Mesenchymal stem cell (in vitro differentiated cells and primary cell): ENCODE data around the gene DOK7.

Experiments
- DNase-seq: peaks from one replicate; pipeline ENCODE4 v3.0.0-alpha.2; 2013
- H2AFZ ChIP-seq: one replicate; pipeline ENCODE4 v1.6.1; 2013; ENCODE audit warnings: low read depth, mild to moderate bottlenecking, control low read depth, inconsistent platforms, low read length, moderate library complexity
- H2AK5ac ChIP-seq: 2 replicates; pipeline ENCODE4 v1.6.1; 2013; ENCODE audit warnings: low read length, moderate library complexity, mild to moderate bottlenecking, inconsistent platforms; ENCODE audit not compliant: severe bottlenecking
- H2BK120ac ChIP-seq: one replicate; pipeline ENCODE4 v1.6.1; 2013; ENCODE audit warnings: low read depth, mild to moderate bottlenecking, inconsistent platforms, low read length, moderate library complexity
- H2BK12ac ChIP-seq, 2 experiments: one replicate each; pipeline ENCODE4 v1.6.1; 2013; ENCODE audit warnings: inconsistent platforms in 2 of 2, low read length in 2 of 2, mild to moderate bottlenecking in 2 of 2, moderate library complexity in 2 of 2, control low read depth in 1 of 2
- H2BK15ac ChIP-seq: one replicate; pipeline ENCODE4 v1.6.1; 2013; ENCODE audit warnings: mild to moderate bottlenecking, low read depth, inconsistent platforms; ENCODE audit not compliant: poor library complexity, severe bottlenecking
- H2BK5ac ChIP-seq: 2 replicates; pipeline ENCODE4 v1.6.1; 2013; ENCODE audit warnings: low read depth, mild to moderate bottlenecking, low read length, control low read depth, inconsistent platforms; ENCODE audit not compliant: poor library complexity, severe bottlenecking
- H3K14ac ChIP-seq, 2 experiments: one replicate each; pipeline ENCODE4 v1.6.1; 2013; ENCODE audit warnings: inconsistent platforms in 2 of 2, low read length in 2 of 2, control low read depth in 1 of 2, mild to moderate bottlenecking in 1 of 2, moderate library complexity in 1 of 2
- H3K18ac ChIP-seq, 2 experiments: one replicate each; pipeline ENCODE4 v1.6.1; 2013; ENCODE audit warnings: inconsistent platforms in 2 of 2, low read length in 2 of 2, control low read depth in 1 of 2, low read depth in 1 of 2, mild to moderate bottlenecking in 1 of 2
- H3K23ac ChIP-seq, 2 experiments: one replicate each; pipeline ENCODE4 v1.6.1; 2013; ENCODE audit warnings: inconsistent platforms in 2 of 2, low read length in 2 of 2, mild to moderate bottlenecking in 2 of 2, moderate library complexity in 2 of 2, control low read depth in 1 of 2
- H3K27ac ChIP-seq: 2 replicates; pipeline ENCODE4 v1.5.1; 2013; ENCODE audit warnings: mild to moderate bottlenecking, moderate library complexity, low read length, control low read depth, inconsistent platforms; ENCODE audit not compliant: poor library complexity, severe bottlenecking
- H3K27me3 ChIP-seq, 2 experiments: 2 replicates each; pipeline versions ENCODE4 v1.6.1 to v1.7.0; 2013; ENCODE audit warnings: low read length in 2 of 2, mild to moderate bottlenecking in 2 of 2, moderate library complexity in 2 of 2, control low read depth in 1 of 2, inconsistent platforms in 1 of 2; ENCODE audit not compliant: control insufficient read depth in 1 of 2, insufficient read depth in 1 of 2
- H3K36me3 ChIP-seq, 2 experiments: 2 replicates each; pipeline versions ENCODE4 v1.6.1 to v1.7.0; 2013; ENCODE audit warnings: low read length in 2 of 2, control low read depth in 1 of 2, inconsistent platforms in 1 of 2, low read depth in 1 of 2, mild to moderate bottlenecking in 1 of 2; ENCODE audit not compliant: insufficient read depth in 2 of 2, control insufficient read depth in 1 of 2
- H3K4ac ChIP-seq, 2 experiments: one replicate each; pipeline ENCODE4 v1.6.1; 2013; ENCODE audit warnings: inconsistent platforms in 2 of 2, low read length in 2 of 2, mild to moderate bottlenecking in 2 of 2, moderate library complexity in 2 of 2, control low read depth in 1 of 2, low read depth in 1 of 2
- H3K4me1 ChIP-seq: 2 replicates; pipeline ENCODE4 v1.6.1; 2013; ENCODE audit warnings: low read depth, low read length, control low read depth; ENCODE audit not compliant: control insufficient read depth, insufficient read depth
- H3K4me2 ChIP-seq: 2 replicates; pipeline ENCODE4 v1.6.1; 2013; ENCODE audit warnings: low read length, mild to moderate bottlenecking, inconsistent platforms; ENCODE audit not compliant: poor library complexity, severe bottlenecking
- H3K4me3 ChIP-seq, 2 experiments: 2 replicates each; pipeline versions ENCODE4 v1.5.1 to v1.7.0; 2013; ENCODE audit warnings: low read length in 2 of 2, mild to moderate bottlenecking in 2 of 2, control low read depth in 1 of 2, low read depth in 1 of 2; ENCODE audit not compliant: insufficient read depth in 1 of 2
- H3K79me1 ChIP-seq: replicated peaks from 2 replicates; pipeline ENCODE4 v1.6.1; 2013; ENCODE audit warnings: mild to moderate bottlenecking, control low read depth, low read length, inconsistent platforms; ENCODE audit not compliant: poor library complexity, severe bottlenecking
- H3K9ac ChIP-seq: 2 replicates; pipeline ENCODE4 v1.7.0; 2013; ENCODE audit warnings: mild to moderate bottlenecking, low read length, moderate library complexity
- H3K9me3 ChIP-seq: 2 replicates; pipeline ENCODE4 v1.7.0; 2013; ENCODE audit warnings: mild to moderate bottlenecking, low read length; ENCODE audit not compliant: control insufficient read depth
- H4K8ac ChIP-seq: one replicate; pipeline ENCODE4 v1.6.1; 2013; ENCODE audit warnings: inconsistent platforms, mild to moderate bottlenecking, low read length, moderate library complexity
- H4K91ac ChIP-seq: one replicate; pipeline ENCODE4 v1.6.1; 2013; ENCODE audit warnings: mild to moderate bottlenecking, low read length, inconsistent platforms
- WGBS: methylation state at CpG from one replicate; pipeline ENCODE4 v1.1.7; 2013; ENCODE audit warnings: mixed read lengths; 5-methylcytosine and 5-hydroxymethylcytosine counted together

DOK7 gene

GRCh38 chr4:3418029-3418762 lies 44.9 kb upstream of the DOK7 start:
- Histone ChIP-seq H3K36me3 (peaks cover 29 to 77% of the 10 kb centered on the region in 2 experiments), H2BK15ac (no peak overlapping the region), H3K27ac (no peak overlapping the region), H3K23ac (no peak overlapping the region), H2AK5ac (no peak overlapping the region), H3K4me3 (no peak overlapping the region), H2BK120ac (no peak overlapping the region), H4K8ac (no peak overlapping the region), H3K9me3 (no peaks in the 10 kb centered on the region), H3K4me1 (peaks cover 12% of the 10 kb centered on the region), H2BK12ac (no peak overlapping the region), H3K27me3 (no peaks in the 10 kb centered on the region), H3K4me2 (no peak overlapping the region), H3K4ac (no peak overlapping the region), H2AFZ (no peak overlapping the region), H2BK5ac (no peak overlapping the region), H3K14ac (no peak overlapping the region), H4K91ac (no peak overlapping the region), H3K79me1 (peaks cover 9% of the 10 kb centered on the region), H3K9ac (no peak overlapping the region), H3K18ac (no peak overlapping the region)
- no peak for DNase-seq
- WGBS = 93% methylated on average over 22 of the region's 22 CpGs

GRCh38 chr4:3419836-3420605 lies 43.1 kb upstream of the DOK7 start:
- Histone ChIP-seq H2BK12ac (no peak overlapping the region), H4K91ac (no peak overlapping the region), H3K4me1 (peaks cover 5% of the 10 kb centered on the region), H3K4me2 (no peak overlapping the region), H3K4ac (no peak overlapping the region), H2BK120ac (no peak overlapping the region), H3K36me3 (peaks cover 40 to 78% of the 10 kb centered on the region in 2 experiments), H3K14ac (no peak overlapping the region), H3K4me3 (no peak overlapping the region), H3K79me1 (peaks cover 2% of the 10 kb centered on the region), H2BK15ac (no peak overlapping the region), H3K9me3 (no peaks in the 10 kb centered on the region), H3K23ac (no peak overlapping the region), H3K9ac (no peak overlapping the region), H2BK5ac (no peak overlapping the region), H2AFZ (no peak overlapping the region), H3K27me3 (no peaks in the 10 kb centered on the region), H2AK5ac (no peak overlapping the region), H3K27ac (no peak overlapping the region), H3K18ac (no peak overlapping the region), H4K8ac (no peak overlapping the region)
- 87% methylated on average over 15 of the region's 15 CpGs for WGBS
- DNase-seq = no peak

GRCh38 chr4:3420606-3420955 lies 42.5 kb upstream of the DOK7 start:
- no peak for DNase-seq
- Histone ChIP-seq H4K8ac (no peak overlapping the region), H3K9ac (no peak overlapping the region), H3K14ac (no peak overlapping the region), H3K4me1 (peaks cover 2% of the 10 kb centered on the region), H2AFZ (no peak overlapping the region), H3K18ac (no peak overlapping the region), H2AK5ac (no peak overlapping the region), H2BK5ac (no peak overlapping the region), H4K91ac (no peak overlapping the region), H3K9me3 (no peaks in the 10 kb centered on the region), H3K4me3 (no peak overlapping the region), H2BK15ac (no peak overlapping the region), H3K4ac (no peak overlapping the region), H2BK12ac (no peak overlapping the region), H3K27me3 (no peaks in the 10 kb centered on the region), H3K36me3 (peaks cover 42 to 79% of the 10 kb centered on the region in 2 experiments), H3K23ac (no peak overlapping the region), H2BK120ac (no peak overlapping the region), H3K4me2 (no peak overlapping the region), H3K27ac (no peak overlapping the region), H3K79me1 (peaks cover 2% of the 10 kb centered on the region)
- 87% methylated on average over 11 of the region's 12 CpGs for WGBS

- WGBS = 92% methylated on average over 8 of the region's 10 CpGs
- no peak for DNase-seq
- Histone ChIP-seq H2BK15ac (no peak overlapping the region), H3K36me3 (peaks cover 41 to 75% of the 10 kb centered on the region in 2 experiments), H2BK120ac (no peak overlapping the region), H3K4me2 (no peak overlapping the region), H4K91ac (no peak overlapping the region), H4K8ac (no peak overlapping the region), H3K9ac (no peak overlapping the region), H3K14ac (no peak overlapping the region), H2BK12ac (no peak overlapping the region), H3K27me3 (no peaks in the 10 kb centered on the region), H2BK5ac (no peak overlapping the region), H3K4me1 (peaks cover 2% of the 10 kb centered on the region), H3K27ac (no peak overlapping the region), H3K23ac (no peak overlapping the region), H2AK5ac (no peak overlapping the region), H3K9me3 (no peaks in the 10 kb centered on the region), H3K4ac (peak overlapping the region in 1 of 2 experiments; percentile 5), H3K79me1 (peaks cover 2% of the 10 kb centered on the region), H3K4me3 (no peak overlapping the region), H3K18ac (no peak overlapping the region), H2AFZ (no peak overlapping the region)
Observed at GRCh38 chr4:3420956-3421355, 42.1 kb upstream of the DOK7 start.
